ENCODE data around the gene OR52I1.

- TF ChIP-seq CTCF (IDR thresholded peaks at IDR 0.05; ENCODE audit: insufficient read depth, low read depth, low read length) = no peak
- TF ChIP-seq EZH2 (IDR thresholded peaks at IDR 0.05; ENCODE audit: insufficient read depth, low read length) = no peak
These were observed 13.3 kb downstream of the OR52I1 start for GRCh38 chr11:4607096-4607495.

All from astrocyte (in vitro differentiated cells and primary cell).